ENCODE measurements around the gene NIT1. TPM values are rescaled to one million over a fixed set of nuclear protein-coding genes. Genes with fewer than 3 reads are reported as not detected.

Gene NIT1
- total and polyA plus RNA-seq, 2 donors from 2014 or later = 42.3 to 91.5 TPM

GRCh38 chr1:161092621-161093028, 25.3 kb upstream of the NIT1 start:
- intact Hi-C loops (cut with DNase I) = no loop called here
- DNase-seq (no peak), FAIRE-seq (no peak)
- TF ChIP-seq CTCF (IDR thresholded peaks at IDR 0.05; ENCODE audit: borderline replicate concordance, extremely low read depth, insufficient read depth) = no peak
- Histone ChIP-seq H3K9ac (ENCODE audit: low read length in 3 of 3) (no peak overlapping the region), H3K27me3 (ENCODE audit: control insufficient read depth, insufficient read depth, low read length) (no peaks in the 10 kb centered on the region), H3K9me3 (ENCODE audit: control insufficient read depth in 2 of 3, insufficient read depth in 1 of 3, low read length in 3 of 3) (no peaks in the 10 kb centered on the region), H3K4me1 (ENCODE audit: control insufficient read depth in 2 of 3, insufficient read depth in 2 of 3, low read depth in 1 of 3, low read length in 3 of 3) (peaks cover 0 to 13% (median 4%) of the 10 kb centered on the region in 3 donors), H3K36me3 (ENCODE audit: control insufficient read depth in 2 of 3, insufficient read depth in 3 of 3, low read length in 3 of 3) (no peaks in the 10 kb centered on the region), H3K27ac (ENCODE audit: low read depth in 2 of 2, low read length in 2 of 2) (no peak overlapping the region), H3K4me3 (ENCODE audit: low read length in 3 of 3) (no peak overlapping the region)

GRCh38 chr1:161094481-161094880, 23.4 kb upstream of the NIT1 start:
- no peaks in the 10 kb centered on the region for H3K36me3 ChIP-seq (ENCODE audit: control insufficient read depth in 2 of 3, insufficient read depth in 3 of 3, low read length in 3 of 3)
- no peak overlapping the region for H3K4me3 ChIP-seq (ENCODE audit: low read length in 3 of 3)
- H3K27ac ChIP-seq (ENCODE audit: low read depth in 2 of 2, low read length in 2 of 2) = no peak overlapping the region
- H3K9ac ChIP-seq (ENCODE audit: low read length in 3 of 3) = no peak overlapping the region
- no peaks in the 10 kb centered on the region for H3K9me3 ChIP-seq (ENCODE audit: control insufficient read depth in 2 of 3, insufficient read depth in 1 of 3, low read length in 3 of 3)
- no peak for FAIRE-seq
- DNase-seq = no peak
- H3K4me1 ChIP-seq (ENCODE audit: control insufficient read depth in 2 of 3, insufficient read depth in 2 of 3, low read depth in 1 of 3, low read length in 3 of 3) = peaks cover 0 to 10% (median 2%) of the 10 kb centered on the region in 3 donors
- intact Hi-C loops (cut with DNase I) = no loop called here
- TF ChIP-seq CTCF (IDR thresholded peaks at IDR 0.05; ENCODE audit: borderline replicate concordance, extremely low read depth, insufficient read depth) = no peak
- no peaks in the 10 kb centered on the region for H3K27me3 ChIP-seq (ENCODE audit: control insufficient read depth, insufficient read depth, low read length)

- FAIRE-seq (no peak), DNase-seq (no peak)
- Histone ChIP-seq H3K9ac (ENCODE audit: low read length in 3 of 3) (no peak overlapping the region), H3K36me3 (ENCODE audit: control insufficient read depth in 2 of 3, insufficient read depth in 3 of 3, low read length in 3 of 3) (no peaks in the 10 kb centered on the region), H3K27me3 (ENCODE audit: control insufficient read depth, insufficient read depth, low read length) (no peaks in the 10 kb centered on the region), H3K4me3 (ENCODE audit: low read length in 3 of 3) (no peak overlapping the region), H3K9me3 (ENCODE audit: control insufficient read depth in 2 of 3, insufficient read depth in 1 of 3, low read length in 3 of 3) (no peaks in the 10 kb centered on the region), H3K27ac (ENCODE audit: low read depth in 2 of 2, low read length in 2 of 2) (no peak overlapping the region), H3K4me1 (ENCODE audit: control insufficient read depth in 2 of 3, insufficient read depth in 2 of 3, low read depth in 1 of 3, low read length in 3 of 3) (peaks cover 0 to 7% (median 2%) of the 10 kb centered on the region in 3 donors)
- intact Hi-C loops (cut with DNase I) = no loop called here
- TF ChIP-seq CTCF (IDR thresholded peaks at IDR 0.05; ENCODE audit: borderline replicate concordance, extremely low read depth, insufficient read depth) = no peak
Measured at GRCh38 chr1:161095230-161095629, 22.7 kb upstream of the NIT1 start.

GRCh38 chr1:161096015-161096414, 21.9 kb upstream of the NIT1 start:
- no peak for FAIRE-seq
- no peak for TF ChIP-seq CTCF (IDR thresholded peaks at IDR 0.05; ENCODE audit: borderline replicate concordance, extremely low read depth, insufficient read depth)

More at GRCh38 chr1:161096015-161096414, 21.9 kb upstream of the NIT1 start:
- H3K9me3 ChIP-seq (ENCODE audit: control insufficient read depth in 2 of 3, insufficient read depth in 1 of 3, low read length in 3 of 3) = no peaks in the 10 kb centered on the region
- no peak for DNase-seq
- no peak overlapping the region for H3K27ac ChIP-seq (ENCODE audit: low read depth in 2 of 2, low read length in 2 of 2)
- H3K27me3 ChIP-seq (ENCODE audit: control insufficient read depth, insufficient read depth, low read length) = no peaks in the 10 kb centered on the region
- intact Hi-C loops (cut with DNase I) = no loop called here
- H3K36me3 ChIP-seq (ENCODE audit: control insufficient read depth in 2 of 3, insufficient read depth in 3 of 3, low read length in 3 of 3) = no peaks in the 10 kb centered on the region
- H3K9ac ChIP-seq (ENCODE audit: low read length in 3 of 3) = no peak overlapping the region
- H3K4me1 ChIP-seq (ENCODE audit: control insufficient read depth in 2 of 3, insufficient read depth in 2 of 3, low read depth in 1 of 3, low read length in 3 of 3) = peaks cover 0 to 4% (median 2%) of the 10 kb centered on the region in 3 donors
- no peak overlapping the region for H3K4me3 ChIP-seq (ENCODE audit: low read length in 3 of 3)
